HG03439 (cell line): ENCODE measurements around the gene SULT1C3.

ENCODE experiments used
- ATAC-seq: cut with Tn5 transposase; IDR thresholded peaks from one replicate; pipeline ENCODE4 v1.9.1; 2021; ENCODE audit warnings: mild to moderate bottlenecking, moderate library complexity; ENCODE audit not compliant: unreplicated experiment

Gene SULT1C3

GRCh38 chr2:108297436-108298141, 57.8 kb downstream of the SULT1C3 start:
- ATAC-seq = no peak

- no peak for ATAC-seq
Observed at GRCh38 chr2:108301558-108301957, 61.8 kb downstream of the SULT1C3 start.

GRCh38 chr2:108304975-108305374, 65.2 kb downstream of the SULT1C3 start:
- ATAC-seq = no peak

- no peak for ATAC-seq
Observed at GRCh38 chr2:108305901-108306300, 66.1 kb downstream of the SULT1C3 start.

- no peak for ATAC-seq
Observed at GRCh38 chr2:108309903-108310302, 70.1 kb downstream of the SULT1C3 start.
